Epidermal melanocyte (primary cell): ENCODE results near the gene BLMH.

Experiments
- DNase-seq: peaks from one replicate; pipeline ENCODE4 v3.0.0; 2011; ENCODE audit warnings: low spot score; ENCODE audit not compliant: insufficient read length

BLMH gene

GRCh38 chr17:30253312-30253711 lies 38.4 kb downstream of the BLMH start:
- DNase-seq = no peak

DNA sequence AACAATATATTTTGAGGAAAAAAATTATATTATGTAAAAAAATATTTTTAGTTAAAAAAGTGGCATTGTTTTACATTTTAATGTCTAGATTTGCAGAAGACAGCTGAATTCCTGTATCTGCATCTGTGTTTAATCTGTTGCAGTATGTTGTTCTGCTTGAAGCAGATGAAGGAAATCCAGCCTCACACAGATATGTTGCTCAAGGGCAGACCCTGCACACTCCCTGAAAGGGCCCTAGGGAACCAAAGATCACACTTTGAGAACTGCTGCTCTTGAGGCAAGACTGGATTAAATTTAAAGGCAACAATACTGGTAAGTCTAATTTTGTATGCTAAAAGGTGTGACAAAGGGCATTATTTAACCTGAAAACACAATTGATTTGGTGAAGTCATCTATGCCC lies 39.8 kb downstream of the BLMH start:
- no peak for DNase-seq

GRCh38 chr17:30249460-30249859 lies 42.3 kb downstream of the BLMH start:
- DNase-seq = no peak

DNA sequence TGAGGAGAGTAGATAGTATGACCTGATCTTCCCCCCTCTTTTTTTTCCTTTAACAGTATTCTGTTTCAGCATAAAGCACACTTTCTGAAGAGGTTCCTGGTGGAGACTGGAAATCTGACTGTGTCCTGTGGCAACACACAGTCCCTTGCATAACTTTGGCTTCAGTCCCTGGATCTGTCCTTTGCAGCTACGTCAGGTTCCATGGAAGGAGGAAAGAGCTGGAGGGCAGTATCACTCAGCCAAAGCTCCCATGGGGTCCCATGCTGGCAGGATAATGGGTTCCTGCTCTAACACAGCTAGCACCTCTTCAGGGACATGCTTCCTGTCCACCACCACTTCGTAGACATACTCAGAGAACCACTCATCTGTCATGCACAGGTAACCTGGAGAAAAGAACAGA lies 43.0 kb downstream of the BLMH start:
- no peak for DNase-seq

- no peak for DNase-seq
These were observed 45.3 kb downstream of the BLMH start for GRCh38 chr17:30246460-30246859.

DNA sequence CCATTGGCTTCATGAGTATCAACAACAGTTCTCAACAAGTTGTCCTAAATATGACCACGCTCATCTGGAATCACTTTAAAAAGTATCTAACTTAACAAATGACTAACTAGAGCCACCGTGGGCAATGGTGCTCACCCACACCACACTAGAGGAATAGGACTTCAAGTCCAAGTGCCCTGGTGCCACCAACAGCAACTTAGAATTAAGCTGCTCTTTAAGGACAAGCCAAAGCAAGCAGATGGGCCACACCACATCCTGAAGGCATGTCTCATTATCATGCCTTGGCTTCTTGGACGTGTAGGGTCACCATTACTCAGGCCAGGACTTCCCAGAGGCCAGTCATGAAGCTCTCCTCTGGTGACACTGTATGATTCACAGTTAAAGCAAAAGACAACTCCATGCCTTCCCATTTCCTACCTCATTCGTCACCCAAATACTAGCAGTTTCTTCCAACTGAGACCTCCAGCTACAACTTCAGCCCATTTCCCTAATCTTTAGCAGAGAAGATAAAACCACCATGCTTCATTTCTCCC lies 46.8 kb downstream of the BLMH start:
- DNase-seq = no peak

DNA sequence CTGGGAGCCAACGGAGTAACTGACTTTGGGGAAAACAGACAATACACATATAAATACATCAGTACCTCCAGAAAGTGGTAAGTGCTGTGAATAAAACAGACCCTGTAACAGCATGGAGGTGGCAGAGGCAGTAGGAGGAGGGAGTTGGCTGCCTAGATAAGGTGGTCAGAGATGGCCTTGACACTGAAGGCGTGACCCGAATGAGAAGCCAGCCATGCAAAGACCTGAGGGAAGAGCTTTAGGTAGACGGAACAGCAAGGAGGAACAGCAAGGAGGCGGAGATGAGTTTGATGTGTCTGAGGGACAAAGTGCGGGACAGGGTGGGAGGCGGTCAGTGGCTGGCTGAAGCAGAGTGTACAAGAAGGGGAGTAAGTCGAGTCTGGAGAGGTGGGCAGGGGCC lies 48.2 kb downstream of the BLMH start:
- DNase-seq = no peak

DNA sequence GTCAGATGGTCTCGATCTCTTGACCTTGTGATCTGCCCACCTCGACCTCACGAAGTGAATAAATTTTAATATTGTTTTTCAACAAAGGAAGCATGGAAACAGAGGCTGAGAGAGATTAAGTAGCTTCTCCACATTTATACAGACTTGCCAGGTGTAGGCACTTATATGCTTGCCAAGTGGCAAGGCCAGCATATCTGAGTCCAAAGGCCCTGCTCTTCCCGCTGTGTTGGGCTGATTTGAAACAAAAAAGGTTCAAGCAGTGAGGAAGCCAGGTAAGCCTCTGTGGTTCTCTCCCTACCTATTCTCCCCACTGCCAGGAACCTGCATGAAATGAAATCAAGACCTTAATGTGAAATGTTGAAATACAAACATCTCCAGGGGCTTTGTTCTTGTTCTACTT lies 48.7 kb downstream of the BLMH start:
- no peak for DNase-seq

DNA sequence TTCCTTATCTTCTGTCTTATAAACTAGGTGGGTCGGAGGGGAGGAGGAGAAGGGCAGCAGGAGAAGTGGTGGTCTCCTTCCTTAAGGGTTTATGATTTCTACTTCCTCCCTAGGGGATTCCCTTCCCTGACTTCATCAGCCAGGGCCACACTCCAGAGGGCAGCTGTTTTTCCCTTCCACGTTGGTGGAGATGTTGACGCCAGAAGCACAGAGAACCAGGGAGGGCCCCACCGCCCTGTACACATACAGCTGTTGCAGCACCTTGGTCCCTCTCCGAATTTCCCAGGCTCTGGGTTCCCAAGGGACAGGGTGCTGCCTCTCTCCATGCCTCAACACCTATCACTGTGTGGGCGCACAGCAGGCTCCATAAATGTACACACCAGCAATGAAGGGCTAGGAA lies 50.7 kb downstream of the BLMH start:
- no peak for DNase-seq

GRCh38 chr17:30240177-30240576 lies 51.6 kb downstream of the BLMH start:
- no peak for DNase-seq

GRCh38 chr17:30239089-30239462 lies 52.7 kb downstream of the BLMH start:
- no peak for DNase-seq

DNA sequence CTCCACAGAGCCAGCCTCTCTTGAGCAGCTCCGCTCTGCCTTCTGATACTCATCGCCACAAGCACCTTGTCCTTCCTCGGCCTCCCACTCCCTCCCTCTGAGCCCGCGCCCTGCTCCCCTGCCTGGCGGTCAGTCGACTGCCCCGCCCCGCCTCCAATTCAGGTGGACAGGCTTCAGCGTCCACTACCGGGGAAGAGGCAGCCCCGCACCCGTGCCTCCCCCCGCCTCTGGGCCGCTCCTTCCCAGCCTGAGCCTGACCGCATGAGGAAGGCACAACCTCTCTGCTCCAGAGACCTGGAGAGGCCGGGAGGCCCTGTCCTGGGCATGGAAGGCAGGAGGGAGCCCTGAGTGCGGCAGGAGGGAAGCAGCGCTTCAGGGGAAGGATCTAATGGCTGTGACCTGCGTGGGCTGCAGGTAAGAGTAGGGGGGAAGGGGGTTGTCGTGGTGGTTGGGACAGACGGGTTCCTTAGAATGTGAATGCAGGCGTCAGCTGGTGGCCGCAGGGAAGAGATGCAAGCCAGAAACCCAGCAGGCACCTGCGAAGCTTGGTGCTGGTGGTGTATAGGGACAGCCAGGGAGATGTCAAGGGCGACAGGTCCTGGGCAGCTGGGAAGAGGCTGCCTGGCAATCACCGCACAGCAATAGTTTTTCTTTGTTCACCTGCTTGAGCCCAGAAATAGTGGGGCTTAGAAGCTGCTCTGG lies 53.2 kb downstream of the BLMH start:
- no peak for DNase-seq

GRCh38 chr17:30238003-30238344 lies 53.8 kb downstream of the BLMH start:
- no peak for DNase-seq

DNA sequence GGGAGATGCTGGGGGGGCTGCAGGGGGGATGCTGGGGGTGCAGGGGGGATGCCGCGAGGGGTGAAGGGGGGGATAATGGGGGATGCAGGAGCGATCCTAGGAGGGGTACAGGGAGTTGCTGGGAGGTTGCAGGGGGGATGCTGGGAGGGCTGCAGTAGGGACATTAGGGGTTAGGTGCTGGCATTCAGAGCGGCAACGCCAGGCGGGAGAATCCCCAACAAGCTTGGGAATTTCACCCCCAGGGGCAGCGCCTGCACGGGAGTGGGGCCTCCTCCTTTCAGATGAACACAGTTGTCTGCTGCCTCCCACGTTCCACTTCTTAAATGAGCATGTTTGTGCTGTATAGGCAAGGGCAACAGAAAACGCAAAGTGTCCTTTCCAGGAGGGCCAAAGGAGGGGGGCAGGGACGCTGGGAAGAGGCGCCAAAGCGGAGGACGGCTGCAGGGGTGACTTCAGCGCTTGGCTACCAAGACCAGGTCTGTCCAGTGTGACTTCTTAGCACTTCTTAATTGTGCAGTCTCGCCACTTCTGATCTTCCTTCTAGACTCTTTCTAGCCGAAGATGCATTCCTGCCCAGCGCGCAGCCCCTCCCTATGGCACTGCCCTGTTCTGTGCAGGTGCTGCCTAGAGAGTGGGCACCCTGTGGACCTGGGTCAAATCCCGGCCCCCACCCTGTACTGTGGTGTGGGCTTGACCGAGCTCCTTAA lies 54.3 kb downstream of the BLMH start:
- DNase-seq = no peak

DNA sequence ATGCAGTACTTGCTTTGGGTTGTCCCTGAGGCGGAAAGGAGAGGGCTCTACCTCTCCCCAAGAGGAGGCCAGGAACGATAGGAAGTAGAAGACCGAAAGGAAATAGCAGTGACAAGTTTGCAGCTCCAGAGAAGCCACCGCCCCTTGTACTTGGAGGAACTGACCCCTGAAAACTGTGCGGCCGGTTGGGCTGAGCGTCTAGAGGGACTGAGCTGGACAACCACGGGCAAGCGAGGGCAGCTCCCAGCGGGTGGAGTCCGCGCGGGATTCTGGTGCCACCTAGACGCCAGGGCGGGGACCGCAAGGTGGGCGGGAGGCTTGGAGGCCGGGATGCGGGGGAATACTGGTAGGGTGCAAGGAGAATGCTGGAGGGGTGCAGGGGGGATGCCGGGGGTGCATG lies 55.0 kb downstream of the BLMH start:
- peak; percentile 70 for DNase-seq

DNA sequence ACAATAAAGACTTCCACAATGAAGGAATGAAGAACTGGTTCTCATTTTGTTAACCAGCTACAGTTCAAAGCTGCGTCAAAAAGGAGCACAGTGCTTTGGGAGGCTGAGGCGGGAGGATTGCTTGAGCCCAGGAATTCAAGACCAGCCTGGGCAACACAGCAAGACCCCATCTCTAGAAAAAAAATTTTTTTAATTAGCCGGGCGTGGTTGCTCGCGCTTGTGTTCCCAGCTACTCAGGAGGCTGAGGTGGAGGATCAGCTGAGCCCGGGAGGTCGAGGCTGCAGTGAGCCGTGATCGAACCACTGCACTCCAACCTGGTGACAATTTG lies 55.5 kb downstream of the BLMH start:
- no peak for DNase-seq

DNA sequence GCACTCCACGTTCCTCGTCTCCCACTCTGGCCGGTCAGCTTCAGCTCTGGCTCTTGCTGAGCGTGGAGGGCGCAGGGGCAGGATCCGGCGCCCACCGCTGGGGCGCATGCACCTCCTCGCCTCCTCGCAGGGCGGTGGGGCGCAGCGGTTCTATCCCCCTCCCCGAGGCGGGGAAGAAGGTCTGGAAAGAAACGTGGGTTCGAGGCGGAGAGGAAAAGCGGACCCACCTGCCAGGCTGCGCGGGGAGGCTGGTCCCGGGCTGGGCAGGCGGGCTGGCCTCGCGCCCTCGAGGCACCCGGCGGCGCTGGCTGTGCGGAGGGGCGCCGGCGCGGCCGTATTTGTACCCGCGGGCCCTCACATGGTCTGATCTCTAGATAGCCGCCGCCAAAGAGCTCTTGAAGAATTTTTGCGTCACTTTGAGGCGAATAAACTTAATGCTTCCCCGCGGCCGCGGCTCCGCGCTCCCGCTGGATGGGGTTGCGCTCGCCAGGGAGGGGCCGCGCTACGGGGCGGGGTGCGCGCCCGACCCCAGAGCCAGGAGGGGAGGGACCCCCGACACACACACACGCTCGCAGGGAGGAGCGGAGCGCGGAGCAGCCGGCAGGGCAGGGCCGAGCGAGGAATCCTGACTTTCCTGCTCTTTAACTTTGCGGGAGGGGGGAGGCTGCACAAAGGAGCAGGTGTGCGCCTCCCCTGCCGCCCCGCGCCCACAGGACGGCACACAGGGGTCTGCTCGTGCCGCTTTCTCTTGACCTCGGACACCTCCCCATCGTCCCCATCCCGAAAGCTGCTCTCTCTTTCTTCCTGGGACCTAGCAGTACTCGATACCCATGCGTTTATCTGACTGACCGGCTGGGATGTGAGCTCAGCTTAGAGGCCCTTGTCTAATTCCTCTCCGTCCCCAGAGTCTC lies 56.1 kb downstream of the BLMH start, which contains the start of gene SLC6A4:
Gene SLC6A4, minus strand, starts transcription at position 312 of the 911 bp plus-strand sequence. CDS start 13,739 bp downstream, outside the sequence.
- no peak for DNase-seq

DNA sequence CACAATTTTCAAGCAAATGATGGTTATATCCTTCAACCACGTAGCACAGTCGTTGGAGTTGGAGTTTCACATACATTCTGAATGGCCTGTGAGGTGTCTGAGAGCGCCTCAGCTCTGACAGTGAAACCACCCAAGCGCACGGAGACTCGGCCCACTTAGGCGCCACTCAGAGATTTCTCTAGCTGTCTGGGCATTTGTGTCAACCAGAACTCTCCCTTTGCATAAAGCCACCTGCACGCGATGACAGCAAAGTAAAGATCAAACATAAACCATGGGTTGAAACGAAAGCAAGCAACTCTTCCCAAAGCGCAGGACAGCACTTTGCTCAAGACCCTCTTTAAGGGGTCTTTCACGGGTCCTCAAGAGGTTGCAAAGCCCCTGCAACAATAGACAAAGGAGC lies 56.8 kb downstream of the BLMH start:
- no peak for DNase-seq

GRCh38 chr17:30234296-30234695 lies 57.4 kb downstream of the BLMH start:
- no peak for DNase-seq

DNA sequence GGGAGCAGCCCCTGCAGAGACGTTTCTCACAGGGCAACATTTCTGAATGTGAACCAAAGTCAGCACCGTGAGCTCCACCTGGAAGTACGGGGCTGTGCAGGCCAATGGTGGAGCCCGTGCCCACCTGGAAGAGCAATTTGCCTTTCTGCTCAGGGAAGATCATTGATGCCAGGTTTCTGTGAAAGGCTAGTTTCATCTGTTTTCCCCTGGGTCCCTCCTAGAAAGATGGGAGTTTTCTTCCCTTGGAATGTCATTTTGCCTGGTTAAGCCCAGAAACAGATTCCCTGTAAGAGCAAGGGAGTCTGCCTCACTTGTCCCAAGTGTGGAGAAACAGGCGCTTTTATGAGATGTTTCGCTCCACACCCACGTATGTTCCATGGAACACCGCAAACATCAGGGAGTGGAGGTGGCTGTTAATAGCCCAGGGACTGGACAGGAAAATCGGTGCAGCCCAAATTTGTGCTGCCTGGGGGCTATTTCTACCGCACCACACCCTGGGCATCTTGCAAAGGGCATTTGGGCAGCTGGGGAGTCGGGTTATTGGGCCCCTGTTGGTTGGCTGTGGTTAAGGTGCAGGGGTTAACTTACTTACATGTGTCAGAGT lies 58.8 kb downstream of the BLMH start:
- DNase-seq = no peak

- no peak for DNase-seq
These were observed 59.5 kb downstream of the BLMH start for GRCh38 chr17:30232015-30232823.
